Caco-2 (cell line): ENCODE data around the gene FGFBP3. TPM values are rescaled to one million over a fixed set of nuclear protein-coding genes. Genes with fewer than 3 reads are reported as not detected.

Source experiments
- BruUV-seq: library from RNA; stranded (reverse); fragments of 400-500 nt; replicated peaks from 2 replicates; lab custom pipeline; 2021; lab: Mats Ljungman, UMichigan
- CTCF ChIA-PET: fragments of 300-600 bp; sonication (Branson Sonifier 250); formaldehyde crosslinking; loops from one replicate; lab custom pipeline; 2022; ENCODE audit warnings: antibody characterized with exemption; lab: Charles Lee
- POLR2A ChIA-PET: fragments of 300-600 bp; sonication (Branson Sonifier 250); formaldehyde crosslinking; loops from one replicate; lab custom pipeline; 2022; ENCODE audit warnings: antibody characterized with exemption; lab: Charles Lee
- DNase-seq, 2 experiments: peaks; one replicate each; pipeline versions ENCODE4 v3.0.0 to v3.0.0-alpha.2; 2020 to 2022
- H3K27me3 ChIP-seq: replicated peaks from 2 replicates; pipeline ENCODE4 v1.6.0; 2011; ENCODE audit warnings: low read length; ENCODE audit not compliant: control insufficient read depth, insufficient read depth
- H3K36me3 ChIP-seq: 2 replicates; pipeline ENCODE4 v1.5.1; 2011; ENCODE audit warnings: low read length; ENCODE audit not compliant: control insufficient read depth, insufficient read depth
- H3K4me1 ChIP-seq: fragments of 250-450 bp; sonication (Bioruptor Pico); 2 replicates; pipeline ENCODE4 v1.5.1; 2020; ENCODE audit warnings: mild to moderate bottlenecking
- H3K4me3 ChIP-seq: 2 replicates; pipeline ENCODE4 v1.5.1; 2011; ENCODE audit warnings: low read depth, mild to moderate bottlenecking, control low read depth, low read length
- H3K9me3 ChIP-seq: fragments of 250-450 bp; sonication (Bioruptor Pico); 2 replicates; pipeline ENCODE4 v1.5.1; 2020; ENCODE audit warnings: mild to moderate bottlenecking, moderate library complexity
- H3K27ac Mint-ChIP-seq: one replicate; pipeline ENCODE4 v1.8.0; 2022; ENCODE audit warnings: mixed read lengths; ENCODE audit not compliant: unreplicated experiment
- H3K27me3 Mint-ChIP-seq: one replicate; pipeline ENCODE4 v1.8.0; 2022; ENCODE audit warnings: mixed read lengths; ENCODE audit not compliant: insufficient read depth, unreplicated experiment
- H3K36me3 Mint-ChIP-seq: one replicate; pipeline ENCODE4 v1.8.0; 2022; ENCODE audit warnings: mild to moderate bottlenecking, mixed read lengths; ENCODE audit not compliant: insufficient read depth, unreplicated experiment
- H3K4me1 Mint-ChIP-seq: one replicate; pipeline ENCODE4 v1.8.0; 2022; ENCODE audit warnings: low read depth, mixed read lengths; ENCODE audit not compliant: unreplicated experiment
- H3K4me3 Mint-ChIP-seq: one replicate; pipeline ENCODE4 v1.8.0; 2022; ENCODE audit warnings: mild to moderate bottlenecking, moderate library complexity, mixed read lengths; ENCODE audit not compliant: unreplicated experiment
- H3K9me3 Mint-ChIP-seq: one replicate; pipeline ENCODE4 v1.8.0; 2022; ENCODE audit warnings: mixed read lengths; ENCODE audit not compliant: unreplicated experiment
- CTCF ChIP-seq, 2 experiments: fragments of 200-600 bp in 1 of 2; IDR thresholded peaks; 1 replicate in 1 of 2; 2 replicates in 1 of 2; pipeline versions ENCODE4 v1.5.1 to v1.8.0; 2011 to 2022; ENCODE audit warnings: antibody characterized with exemption in 1 of 2, control low read depth in 1 of 2, inconsistent platforms in 1 of 2, low read depth in 1 of 2, low read length in 1 of 2, mild to moderate bottlenecking in 1 of 2, moderate library complexity in 1 of 2; ENCODE audit not compliant: insufficient read depth in 1 of 2, severe bottlenecking in 1 of 2, unreplicated experiment in 1 of 2
- intact Hi-C: fragments of 100-400 bp; cut with micrococcal nuclease; formaldehyde crosslinking; loops from one replicate; pipeline ENCODE4 v1.10.0; 2022; ENCODE audit not compliant: unreplicated experiment
- total RNA-seq: library from RNA; stranded (reverse); gene quantifications from 2 replicates; pipeline ENCODE4 v1.2.3, GENCODE V29; 2022

The FGFBP3 gene
- total RNA-seq, 1 experiment from 2014 or later, result 3.6 TPM

- ChIA-PET POLR2A (interaction anchor here (1.0 to 1.8 kb wide), 3 partner anchors 16 to 21 kb away, joined by 7 to 10 read pairs (median 9); partner anchors contain the start of gene BTAF1), CTCF (interaction anchor here (0.6 to 1.9 kb wide), 3 partner anchors 76 to 148 kb away, joined by 3 to 8 read pairs (median 3); no protein-coding TSS in a partner anchor)
- BruUV-seq, result no TSS peak
Observed at GRCh38 chr10:91907914-91908336, 1.4 kb downstream of the FGFBP3 start.

GRCh38 chr10:91907033-91907594, 2.2 kb downstream of the FGFBP3 start:
- intact Hi-C loops, result no loop called here
- ChIA-PET POLR2A (interaction anchor here (0.6 to 1.8 kb wide), 2 partner anchors 14 to 16 kb away, joined by 5 to 10 read pairs; partner anchors contain the start of gene BTAF1), CTCF (interaction anchor here (0.6 kb wide), 1 partner anchor 138 kb away, joined by 3 read pairs; no protein-coding TSS in a partner anchor)
- Mint-ChIP-seq H3K36me3 (peaks cover 12% of the 10 kb centered on the region), H3K9me3 (no peaks in the 10 kb centered on the region), H3K4me1 (peaks cover 7% of the 10 kb centered on the region), H3K4me3 (peak overlapping the region; percentile 85), H3K27me3 (no peaks in the 10 kb centered on the region), H3K27ac (no peak overlapping the region)
- Histone ChIP-seq H3K9me3 (no peaks in the 10 kb centered on the region), H3K27me3 (no peaks in the 10 kb centered on the region), H3K36me3 (no peaks in the 10 kb centered on the region), H3K4me1 (peaks cover 5% of the 10 kb centered on the region; the same call in 1 of the 2 replicates), H3K4me3 (no peak overlapping the region)
- no peak for TF ChIP-seq CTCF (IDR thresholded peaks at IDR 0.05; ENCODE audit: insufficient read depth in 1 of 2, low read depth in 1 of 2, low read length in 1 of 2, severe bottlenecking in 1 of 2, unreplicated experiment in 1 of 2)
- DNase-seq, result no peak
- BruUV-seq, result no TSS peak

More at GRCh38 chr10:91907914-91908336, 1.4 kb downstream of the FGFBP3 start:
- H3K36me3 ChIP-seq, result no peaks in the 10 kb centered on the region
- DNase-seq, result no peak
- H3K4me1 Mint-ChIP-seq, result peaks cover 10% of the 10 kb centered on the region
- intact Hi-C loops, result loop anchor here (2.0 kb wide), 1 partner anchor 21 kb away; no protein-coding TSS in a partner anchor
- no peak for TF ChIP-seq CTCF (IDR thresholded peaks at IDR 0.05; ENCODE audit: insufficient read depth in 1 of 2, low read depth in 1 of 2, low read length in 1 of 2, severe bottlenecking in 1 of 2, unreplicated experiment in 1 of 2)
- H3K36me3 Mint-ChIP-seq, result peaks cover 12% of the 10 kb centered on the region
- H3K27me3 ChIP-seq, result no peaks in the 10 kb centered on the region
- H3K9me3 Mint-ChIP-seq, result no peaks in the 10 kb centered on the region
- H3K9me3 ChIP-seq, result no peaks in the 10 kb centered on the region
- no peak overlapping the region for H3K27ac Mint-ChIP-seq
- H3K4me3 ChIP-seq, result peak overlapping the region; percentile 91
- peak overlapping the region; percentile 85 for H3K4me3 Mint-ChIP-seq
- peaks cover 1% of the 10 kb centered on the region for H3K27me3 Mint-ChIP-seq
- H3K4me1 ChIP-seq, result peaks cover 5% of the 10 kb centered on the region; the same call in 1 of the 2 replicates

- Mint-ChIP-seq H3K4me1 (no peaks in the 10 kb centered on the region), H3K36me3 (peaks cover 6% of the 10 kb centered on the region), H3K27me3 (no peaks in the 10 kb centered on the region), H3K9me3 (no peaks in the 10 kb centered on the region), H3K27ac (no peak overlapping the region), H3K4me3 (no peak overlapping the region)
- Histone ChIP-seq H3K27me3 (no peaks in the 10 kb centered on the region; the same call in 1 of the 2 replicates), H3K4me1 (no peaks in the 10 kb centered on the region), H3K4me3 (no peak overlapping the region), H3K36me3 (no peaks in the 10 kb centered on the region), H3K9me3 (no peaks in the 10 kb centered on the region)
- no peak for TF ChIP-seq CTCF (IDR thresholded peaks at IDR 0.05; ENCODE audit: insufficient read depth in 1 of 2, low read depth in 1 of 2, low read length in 1 of 2, severe bottlenecking in 1 of 2, unreplicated experiment in 1 of 2)
- ChIA-PET CTCF (no interaction called here), POLR2A (interaction anchor here (0.7 to 1.0 kb wide), 2 partner anchors 45 to 293 kb away, joined by 3 to 4 read pairs; no protein-coding TSS in a partner anchor)
- BruUV-seq, result no TSS peak
- DNase-seq, result no peak
- intact Hi-C loops, result no loop called here
Observed at GRCh38 chr10:91901784-91902677, 7.3 kb downstream of the FGFBP3 start.
